Mesenchymal stem cell (in vitro differentiated cells and primary cell): ENCODE results near the gene USP3.

Experiments
- DNase-seq: peaks from one replicate; pipeline ENCODE4 v3.0.0-alpha.2; 2013
- H2AFZ ChIP-seq: one replicate; pipeline ENCODE4 v1.6.1; 2013; ENCODE audit warnings: low read depth, mild to moderate bottlenecking, control low read depth, inconsistent platforms, low read length, moderate library complexity
- H2AK5ac ChIP-seq: 2 replicates; pipeline ENCODE4 v1.6.1; 2013; ENCODE audit warnings: low read length, moderate library complexity, mild to moderate bottlenecking, inconsistent platforms; ENCODE audit not compliant: severe bottlenecking
- H2BK120ac ChIP-seq: one replicate; pipeline ENCODE4 v1.6.1; 2013; ENCODE audit warnings: low read depth, mild to moderate bottlenecking, inconsistent platforms, low read length, moderate library complexity
- H2BK12ac ChIP-seq, 2 experiments: one replicate each; pipeline ENCODE4 v1.6.1; 2013; ENCODE audit warnings: inconsistent platforms in 2 of 2, low read length in 2 of 2, mild to moderate bottlenecking in 2 of 2, moderate library complexity in 2 of 2, control low read depth in 1 of 2
- H2BK15ac ChIP-seq: one replicate; pipeline ENCODE4 v1.6.1; 2013; ENCODE audit warnings: mild to moderate bottlenecking, low read depth, inconsistent platforms; ENCODE audit not compliant: poor library complexity, severe bottlenecking
- H2BK5ac ChIP-seq: 2 replicates; pipeline ENCODE4 v1.6.1; 2013; ENCODE audit warnings: low read depth, mild to moderate bottlenecking, low read length, control low read depth, inconsistent platforms; ENCODE audit not compliant: poor library complexity, severe bottlenecking
- H3K14ac ChIP-seq, 2 experiments: one replicate each; pipeline ENCODE4 v1.6.1; 2013; ENCODE audit warnings: inconsistent platforms in 2 of 2, low read length in 2 of 2, control low read depth in 1 of 2, mild to moderate bottlenecking in 1 of 2, moderate library complexity in 1 of 2
- H3K18ac ChIP-seq, 2 experiments: one replicate each; pipeline ENCODE4 v1.6.1; 2013; ENCODE audit warnings: inconsistent platforms in 2 of 2, low read length in 2 of 2, control low read depth in 1 of 2, low read depth in 1 of 2, mild to moderate bottlenecking in 1 of 2
- H3K23ac ChIP-seq, 2 experiments: one replicate each; pipeline ENCODE4 v1.6.1; 2013; ENCODE audit warnings: inconsistent platforms in 2 of 2, low read length in 2 of 2, mild to moderate bottlenecking in 2 of 2, moderate library complexity in 2 of 2, control low read depth in 1 of 2
- H3K27ac ChIP-seq: 2 replicates; pipeline ENCODE4 v1.5.1; 2013; ENCODE audit warnings: mild to moderate bottlenecking, moderate library complexity, low read length, control low read depth, inconsistent platforms; ENCODE audit not compliant: poor library complexity, severe bottlenecking
- H3K27me3 ChIP-seq, 2 experiments: 2 replicates each; pipeline versions ENCODE4 v1.6.1 to v1.7.0; 2013; ENCODE audit warnings: low read length in 2 of 2, mild to moderate bottlenecking in 2 of 2, moderate library complexity in 2 of 2, control low read depth in 1 of 2, inconsistent platforms in 1 of 2; ENCODE audit not compliant: control insufficient read depth in 1 of 2, insufficient read depth in 1 of 2
- H3K36me3 ChIP-seq, 2 experiments: 2 replicates each; pipeline versions ENCODE4 v1.6.1 to v1.7.0; 2013; ENCODE audit warnings: low read length in 2 of 2, control low read depth in 1 of 2, inconsistent platforms in 1 of 2, low read depth in 1 of 2, mild to moderate bottlenecking in 1 of 2; ENCODE audit not compliant: insufficient read depth in 2 of 2, control insufficient read depth in 1 of 2
- H3K4ac ChIP-seq, 2 experiments: one replicate each; pipeline ENCODE4 v1.6.1; 2013; ENCODE audit warnings: inconsistent platforms in 2 of 2, low read length in 2 of 2, mild to moderate bottlenecking in 2 of 2, moderate library complexity in 2 of 2, control low read depth in 1 of 2, low read depth in 1 of 2
- H3K4me1 ChIP-seq: 2 replicates; pipeline ENCODE4 v1.6.1; 2013; ENCODE audit warnings: low read depth, low read length, control low read depth; ENCODE audit not compliant: control insufficient read depth, insufficient read depth
- H3K4me2 ChIP-seq: 2 replicates; pipeline ENCODE4 v1.6.1; 2013; ENCODE audit warnings: low read length, mild to moderate bottlenecking, inconsistent platforms; ENCODE audit not compliant: poor library complexity, severe bottlenecking
- H3K4me3 ChIP-seq, 2 experiments: 2 replicates each; pipeline versions ENCODE4 v1.5.1 to v1.7.0; 2013; ENCODE audit warnings: low read length in 2 of 2, mild to moderate bottlenecking in 2 of 2, control low read depth in 1 of 2, low read depth in 1 of 2; ENCODE audit not compliant: insufficient read depth in 1 of 2
- H3K79me1 ChIP-seq: replicated peaks from 2 replicates; pipeline ENCODE4 v1.6.1; 2013; ENCODE audit warnings: mild to moderate bottlenecking, control low read depth, low read length, inconsistent platforms; ENCODE audit not compliant: poor library complexity, severe bottlenecking
- H3K9ac ChIP-seq: 2 replicates; pipeline ENCODE4 v1.7.0; 2013; ENCODE audit warnings: mild to moderate bottlenecking, low read length, moderate library complexity
- H3K9me3 ChIP-seq: 2 replicates; pipeline ENCODE4 v1.7.0; 2013; ENCODE audit warnings: mild to moderate bottlenecking, low read length; ENCODE audit not compliant: control insufficient read depth
- H4K8ac ChIP-seq: one replicate; pipeline ENCODE4 v1.6.1; 2013; ENCODE audit warnings: inconsistent platforms, mild to moderate bottlenecking, low read length, moderate library complexity
- H4K91ac ChIP-seq: one replicate; pipeline ENCODE4 v1.6.1; 2013; ENCODE audit warnings: mild to moderate bottlenecking, low read length, inconsistent platforms
- WGBS: methylation state at CpG from one replicate; pipeline ENCODE4 v1.1.7; 2013; ENCODE audit warnings: mixed read lengths; 5-methylcytosine and 5-hydroxymethylcytosine counted together

The USP3 gene

GRCh38 chr15:63623232-63623969 is 119.0 kb downstream of the USP3 start:
- Histone ChIP-seq H3K23ac (no peak overlapping the region), H4K91ac (no peak overlapping the region), H3K4me3 (no peak overlapping the region), H3K27me3 (no peaks in the 10 kb centered on the region), H2BK5ac (no peak overlapping the region), H3K4ac (no peak overlapping the region), H3K9me3 (no peaks in the 10 kb centered on the region), H2AK5ac (no peak overlapping the region), H2BK12ac (no peak overlapping the region), H3K79me1 (no peaks in the 10 kb centered on the region), H3K9ac (no peak overlapping the region), H3K14ac (no peak overlapping the region), H3K4me2 (no peak overlapping the region), H3K36me3 (peaks cover 19 to 63% of the 10 kb centered on the region in 2 experiments), H4K8ac (no peak overlapping the region), H3K18ac (no peak overlapping the region), H3K27ac (no peak overlapping the region), H2BK120ac (no peak overlapping the region), H2BK15ac (no peak overlapping the region), H2AFZ (no peak overlapping the region), H3K4me1 (no peaks in the 10 kb centered on the region)
- 98% methylated on average over 8 of the region's 8 CpGs for WGBS
- DNase-seq, result no peak

DNA sequence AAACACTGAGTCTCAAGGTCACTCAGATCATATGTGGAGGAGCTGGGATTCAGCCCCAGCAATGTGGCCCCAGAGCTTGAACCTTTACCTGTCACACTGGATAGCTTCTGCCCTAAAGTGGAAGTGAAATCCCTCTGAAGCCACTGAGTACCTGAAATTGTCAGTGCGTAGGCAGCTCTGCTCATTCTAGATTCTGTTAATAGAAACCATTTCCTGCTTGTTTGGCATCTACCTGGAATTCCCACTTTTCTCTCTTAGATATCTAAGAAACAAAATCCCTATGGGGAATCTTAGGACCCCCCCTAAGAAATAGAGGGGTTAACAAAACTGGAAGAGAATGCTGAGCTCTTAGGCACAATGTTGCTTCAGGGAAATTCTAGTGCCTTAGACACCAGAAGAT is 122.6 kb downstream of the USP3 start:
- no peak for DNase-seq
- Histone ChIP-seq H3K36me3 (peaks cover 27 to 78% of the 10 kb centered on the region in 2 experiments), H4K8ac (no peak overlapping the region)

GRCh38 chr15:63628123-63628822 is 123.9 kb downstream of the USP3 start:
- Histone ChIP-seq H3K27ac (no peak overlapping the region), H3K4me2 (no peak overlapping the region), H2AK5ac (no peak overlapping the region), H3K4me3 (no peak overlapping the region), H3K23ac (no peak overlapping the region), H3K9ac (no peak overlapping the region), H3K36me3 (peaks cover 26 to 78% of the 10 kb centered on the region in 2 experiments), H3K9me3 (no peaks in the 10 kb centered on the region), H2AFZ (no peak overlapping the region), H3K4ac (no peak overlapping the region), H3K18ac (no peak overlapping the region), H2BK120ac (no peak overlapping the region), H2BK5ac (no peak overlapping the region), H3K27me3 (no peaks in the 10 kb centered on the region), H2BK12ac (no peak overlapping the region), H3K79me1 (no peaks in the 10 kb centered on the region), H3K14ac (no peak overlapping the region), H2BK15ac (no peak overlapping the region), H3K4me1 (no peaks in the 10 kb centered on the region), H4K91ac (no peak overlapping the region), H4K8ac (no peak overlapping the region)
- WGBS, result 95% methylated on average over 10 of the region's 13 CpGs
- no peak for DNase-seq

More for the DNA sequence above, 122.6 kb downstream of the USP3 start:
- H3K9ac ChIP-seq, result no peak overlapping the region
- no peak overlapping the region for H3K23ac ChIP-seq
- no peak overlapping the region for H2BK120ac ChIP-seq
- H3K79me1 ChIP-seq, result no peaks in the 10 kb centered on the region
- H3K18ac ChIP-seq, result no peak overlapping the region
- H2BK5ac ChIP-seq, result no peak overlapping the region
- no peaks in the 10 kb centered on the region for H3K4me1 ChIP-seq
- H4K91ac ChIP-seq, result no peak overlapping the region
- no peak overlapping the region for H3K14ac ChIP-seq
- H3K27me3 ChIP-seq, result no peaks in the 10 kb centered on the region
- H3K4me3 ChIP-seq, result no peak overlapping the region
- no peak overlapping the region for H2BK15ac ChIP-seq
- no peak overlapping the region for H2AK5ac ChIP-seq
- no peak overlapping the region for H2BK12ac ChIP-seq
- H3K4ac ChIP-seq, result no peak overlapping the region
- no peak overlapping the region for H2AFZ ChIP-seq
- H3K9me3 ChIP-seq, result no peaks in the 10 kb centered on the region
- no peak overlapping the region for H3K27ac ChIP-seq
- no peak overlapping the region for H3K4me2 ChIP-seq
- WGBS, result 100% methylated on average over 1 of the region's 1 CpG

- Histone ChIP-seq H3K36me3 (peaks cover 23 to 76% of the 10 kb centered on the region in 2 experiments), H3K4me3 (no peak overlapping the region), H2AFZ (no peak overlapping the region), H3K18ac (no peak overlapping the region), H3K27me3 (no peaks in the 10 kb centered on the region), H3K79me1 (no peaks in the 10 kb centered on the region), H4K91ac (no peak overlapping the region), H2BK15ac (no peak overlapping the region), H3K4me2 (no peak overlapping the region), H3K9me3 (no peaks in the 10 kb centered on the region), H3K4me1 (no peaks in the 10 kb centered on the region), H3K27ac (no peak overlapping the region), H2BK12ac (no peak overlapping the region), H2BK120ac (no peak overlapping the region), H3K14ac (no peak overlapping the region), H3K23ac (no peak overlapping the region), H3K9ac (peak overlapping the region; percentile 36), H4K8ac (no peak overlapping the region), H3K4ac (no peak overlapping the region), H2AK5ac (no peak overlapping the region), H2BK5ac (no peak overlapping the region)
- DNase-seq, result peak; percentile 22
- WGBS, result 97% methylated on average over 4 of the region's 7 CpGs
These were observed 125.8 kb downstream of the USP3 start for GRCh38 chr15:63630036-63630751.
